Loucy (cell line): ENCODE measurements around the gene VSTM2B.

Experiments
- H2AFZ ChIP-seq: fragments of 200-600 bp; sonication (generic); 2 replicates; pipeline ENCODE4 v1.6.0; 2016; ENCODE audit warnings: antibody characterized with exemption, mild to moderate bottlenecking, low read length, moderate library complexity
- H3F3A ChIP-seq: fragments of 200-600 bp; 2 replicates; pipeline ENCODE4 v1.6.0; 2016; ENCODE audit warnings: antibody characterized with exemption, low read depth, mild to moderate bottlenecking
- H3K27me3 ChIP-seq: fragments of 200-600 bp; sonication (generic); 2 replicates; pipeline ENCODE4 v1.6.1; 2014; ENCODE audit warnings: low read length, mild to moderate bottlenecking; ENCODE audit not compliant: insufficient read depth, poor library complexity, severe bottlenecking
- H3K36me3 ChIP-seq: fragments of 200-600 bp; sonication (generic); 2 replicates; pipeline ENCODE4 v1.6.1; 2016; ENCODE audit warnings: low read length; ENCODE audit not compliant: insufficient read depth
- H3K4me1 ChIP-seq: fragments of 200-600 bp; sonication (generic); 2 replicates; pipeline ENCODE4 v1.5.1; 2014; ENCODE audit warnings: low read length, mild to moderate bottlenecking; ENCODE audit not compliant: insufficient read depth, poor library complexity, severe bottlenecking
- H3K4me2 ChIP-seq: fragments of 200-600 bp; sonication (generic); 2 replicates; pipeline ENCODE4 v1.6.0; 2014; ENCODE audit warnings: antibody characterized with exemption, low read length, low read depth, mild to moderate bottlenecking; ENCODE audit not compliant: poor library complexity, severe bottlenecking
- H3K4me3 ChIP-seq: fragments of 200-600 bp; sonication (generic); 2 replicates; pipeline ENCODE4 v1.5.1; 2014; ENCODE audit warnings: low read length, mild to moderate bottlenecking, mixed read lengths; ENCODE audit not compliant: poor library complexity, severe bottlenecking
- H3K79me2 ChIP-seq: fragments of 200-600 bp; sonication (generic); 2 replicates; pipeline ENCODE4 v1.6.1; 2014; ENCODE audit warnings: low read length; ENCODE audit not compliant: insufficient read depth
- H3K9ac ChIP-seq: fragments of 200-600 bp; sonication (generic); 2 replicates; pipeline ENCODE4 v1.6.0; 2014; ENCODE audit warnings: mild to moderate bottlenecking, low read depth, low read length, moderate library complexity; ENCODE audit not compliant: poor library complexity, severe bottlenecking
- H3K9me2 ChIP-seq: fragments of 200-600 bp; sonication (generic); replicated peaks from 2 replicates; pipeline ENCODE4 v1.6.1; 2016; ENCODE audit warnings: low read depth, low read length, mixed read lengths
- H3K9me3 ChIP-seq: fragments of 200-600 bp; sonication (generic); 2 replicates; pipeline ENCODE4 v1.6.1; 2014; ENCODE audit warnings: mild to moderate bottlenecking, antibody characterized with exemption, low read length, low read depth; ENCODE audit not compliant: insufficient read depth
- H4K20me1 ChIP-seq: fragments of 200-600 bp; sonication (generic); 2 replicates; pipeline ENCODE4 v1.6.0; 2014; ENCODE audit warnings: antibody characterized with exemption, low read length, mild to moderate bottlenecking; ENCODE audit not compliant: insufficient read depth, poor library complexity, severe bottlenecking
- CTCF ChIP-seq: fragments of 200-600 bp; sonication (generic); conservative IDR thresholded peaks from 2 replicates; pipeline ENCODE4 v1.5.1; 2014; ENCODE audit warnings: mild to moderate bottlenecking, antibody characterized with exemption, low read length
- EZH2phosphoT487 ChIP-seq: fragments of 200-600 bp; IDR thresholded peaks from 2 replicates; pipeline ENCODE4 v1.6.1; 2018; ENCODE audit warnings: antibody characterized with exemption, mild to moderate bottlenecking, moderate library complexity, borderline replicate concordance

VSTM2B gene

GRCh38 chr19:29510701-29511265 is 15.0 kb upstream of the VSTM2B start:
- no peaks in the 10 kb centered on the region for H3K4me1 ChIP-seq
- no peaks in the 10 kb centered on the region for H3K36me3 ChIP-seq
- no peak overlapping the region for H3K4me2 ChIP-seq
- no peak overlapping the region for H3K4me3 ChIP-seq
- peaks cover 7% of the 10 kb centered on the region; the same call in 1 of the 2 replicates for H3K9me3 ChIP-seq
- no peaks in the 10 kb centered on the region for H3K79me2 ChIP-seq
- H3F3A ChIP-seq: no peaks in the 10 kb centered on the region
- no peak overlapping the region for H2AFZ ChIP-seq
- TF ChIP-seq EZH2phosphoT487 (no peak), CTCF (no peak)
- no peaks in the 10 kb centered on the region for H3K27me3 ChIP-seq
- H3K9me2 ChIP-seq: no peaks in the 10 kb centered on the region
- no peak overlapping the region for H3K9ac ChIP-seq
- no peaks in the 10 kb centered on the region for H4K20me1 ChIP-seq

- Histone ChIP-seq H3K27me3 (no peaks in the 10 kb centered on the region), H3K4me3 (no peak overlapping the region), H3F3A (no peaks in the 10 kb centered on the region), H3K4me1 (no peaks in the 10 kb centered on the region), H3K9ac (no peak overlapping the region), H4K20me1 (no peaks in the 10 kb centered on the region), H3K79me2 (no peaks in the 10 kb centered on the region), H3K9me3 (peaks cover 12% of the 10 kb centered on the region; the same call in 1 of the 2 replicates), H3K9me2 (no peaks in the 10 kb centered on the region), H2AFZ (no peak overlapping the region), H3K4me2 (no peak overlapping the region), H3K36me3 (no peaks in the 10 kb centered on the region)
- no peak for TF ChIP-seq CTCF
- TF ChIP-seq EZH2phosphoT487: no peak
Measured at GRCh38 chr19:29511768-29512167, 14.0 kb upstream of the VSTM2B start.

- Histone ChIP-seq H3K4me1 (no peaks in the 10 kb centered on the region), H2AFZ (no peak overlapping the region), H3K27me3 (no peaks in the 10 kb centered on the region), H3K9ac (no peak overlapping the region), H4K20me1 (no peaks in the 10 kb centered on the region), H3F3A (no peaks in the 10 kb centered on the region), H3K9me2 (no peaks in the 10 kb centered on the region), H3K4me2 (no peak overlapping the region), H3K9me3 (peaks cover 13% of the 10 kb centered on the region; the same call in 1 of the 2 replicates), H3K79me2 (no peaks in the 10 kb centered on the region), H3K4me3 (no peak overlapping the region), H3K36me3 (no peaks in the 10 kb centered on the region)
- TF ChIP-seq EZH2phosphoT487: no peak
- no peak for TF ChIP-seq CTCF
Measured at GRCh38 chr19:29512748-29513147, 13.0 kb upstream of the VSTM2B start.
